Spleen (tissue), 11 donors: Measurements from ENCODE around the gene SPRR2E. TPM values are rescaled to one million over a fixed set of nuclear protein-coding genes. Genes with fewer than 3 reads are reported as not detected.

Experiments
- DNase-seq: peaks from one replicate; pipeline ENCODE4 v3.0.0-alpha.2; 2020
- H3K27ac ChIP-seq, 8 donors: fragments of 200-600 bp; sonication (generic) in 7 of 8; 1 replicate in 4 of 8; 2 replicates in 4 of 8; pipeline versions ENCODE4 v1.5.0 to v1.8.0; 2016 to 2021; ENCODE audit warnings: inconsistent platforms in 4 of 8, mild to moderate bottlenecking in 4 of 8, moderate library complexity in 1 of 8
- H3K27me3 ChIP-seq, 7 donors: fragments of 200-600 bp; sonication (generic) in 6 of 7; replicated peaks in 1 of 7; 1 replicate in 4 of 7; 2 replicates in 3 of 7; pipeline versions ENCODE4 v1.5.0 to v1.8.0; 2016 to 2021; ENCODE audit warnings: inconsistent platforms in 3 of 7, mild to moderate bottlenecking in 1 of 7
- H3K36me3 ChIP-seq, 6 donors: fragments of 200-600 bp; sonication (generic) in 5 of 6; 1 replicate in 4 of 6; 2 replicates in 2 of 6; pipeline versions ENCODE4 v1.5.0 to v1.8.0; 2016 to 2021; ENCODE audit warnings: inconsistent platforms in 2 of 6
- H3K4me1 ChIP-seq, 6 donors: fragments of 200-600 bp; sonication (generic) in 5 of 6; 1 replicate in 3 of 6; 2 replicates in 3 of 6; pipeline versions ENCODE4 v1.5.0 to v1.8.0; 2016 to 2021; ENCODE audit warnings: inconsistent platforms in 3 of 6
- H3K4me3 ChIP-seq, 8 donors: fragments of 200-600 bp; sonication (generic) in 7 of 8; 1 replicate in 4 of 8; 2 replicates in 4 of 8; pipeline versions ENCODE4 v1.5.0 to v1.8.0; 2016 to 2021; ENCODE audit warnings: inconsistent platforms in 4 of 8, mild to moderate bottlenecking in 4 of 8, moderate library complexity in 2 of 8
- H3K9me3 ChIP-seq, 8 donors: fragments of 200-600 bp; sonication (generic) in 7 of 8; 1 replicate in 4 of 8; 2 replicates in 4 of 8; pipeline versions ENCODE4 v1.5.0 to v1.8.0; 2016 to 2021; ENCODE audit warnings: inconsistent platforms in 4 of 8
- POLR2A ChIP-seq, 3 donors: fragments of 450-650 bp; IDR thresholded peaks; one replicate each; pipeline ENCODE4 v1.5.1; 2017; ENCODE audit warnings: antibody characterized with exemption in 3 of 3, mild to moderate bottlenecking in 1 of 3
- POLR2AphosphoS5 ChIP-seq, 3 donors: sonication (generic); formaldehyde crosslinking; IDR thresholded peaks; one replicate each; pipeline ENCODE4 v1.5.1; 2017; ENCODE audit warnings: antibody characterized with exemption in 3 of 3
- WGBS, 5 donors: extraction: QIAGEN DNeasy Blood & Tissue Kit in 3 of 5; methylation state at CpG; one replicate each; pipeline versions ENCODE4 v1.1.5 to v1.1.7; 2013 to 2018; 5-methylcytosine and 5-hydroxymethylcytosine counted together
- intact Hi-C: fragments of 100-400 bp; cut with DNase I; formaldehyde crosslinking; loops from one replicate; pipeline ENCODE4 v1.15.0; 2023; ENCODE audit warnings: low total_unique reads
- polyA plus RNA-seq, 3 donors: library from polyadenylated mRNA; stranded (reverse); fragments of 200-250 nt; gene quantifications; one replicate each; pipeline ENCODE4 v1.2.1, GENCODE V29; 2013
- total RNA-seq, 7 donors: library from RNA; depleted of rRNA in 3 of 7; stranded (reverse); fragments of >200 nt in 3 of 7; fragmentation: NEBNext Ultra II Directional in 4 of 7; extraction: Animal tissue kit (Norgen Biotek cat#: 25700) in 4 of 7; gene quantifications; one replicate each; pipeline versions ENCODE4 v1.1.0 to v1.2.1, GENCODE V29; 2016 to 2021
- TF ChIP-seq, protein P1 (sequence below), 11 experiments: fragments of 200-600 bp in 7 of 11; fragments of 450-650 bp in 4 of 11; sonication (generic) in 4 of 11; IDR thresholded peaks in 8 of 11; conservative IDR thresholded peaks in 3 of 11; 1 replicate in 7 of 11; 2 replicates in 4 of 11; pipeline versions ENCODE4 v1.4.0 to v1.8.0; 2016 to 2021; ENCODE audit warnings: antibody characterized with exemption in 11 of 11, inconsistent platforms in 4 of 11, mild to moderate bottlenecking in 1 of 11
- donor health status: healthy with polysubstance abuse.
- donor health status: DM: no; HTN: no; CAD: no; lungs with moderate emphysema.
- donor health status: DM: no; HTN: no; CAD: no.
- donor health status: Bipolar disorder and iron deficiency.
- donor health status: healthy.
- donor health status: DM: no; HTN: no; CAD: no.
- donor health status: DM: yes; HTN: yes; CAD: no.

Gene SPRR2E
- total and polyA plus RNA-seq, 10 donors = 0.45 TPM; not detected in 9

DNA sequence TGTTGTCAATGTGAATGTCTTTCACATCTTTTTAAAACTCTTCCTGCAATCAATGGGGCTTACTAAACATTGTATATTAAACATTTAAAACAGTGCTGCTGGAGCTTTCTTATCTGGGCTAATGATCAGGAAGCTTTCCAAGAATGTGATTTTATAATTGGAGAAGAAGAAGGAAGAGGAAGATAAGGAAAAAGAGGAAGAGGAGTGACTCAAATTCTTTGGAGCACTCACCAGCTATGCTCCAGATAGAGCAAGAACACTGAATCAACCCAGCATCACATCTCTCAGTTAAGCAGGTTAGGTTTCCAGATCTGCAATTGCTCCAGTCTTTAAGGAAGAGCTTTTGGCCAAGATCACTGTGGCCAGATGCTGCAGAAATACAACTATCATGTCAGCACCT, 1.4 kb upstream of the SPRR2E start:
- Histone ChIP-seq H3K4me1 (no peaks in the 10 kb centered on the region), H3K36me3 (no peaks in the 10 kb centered on the region), H3K27ac (no peak overlapping the region), H3K27me3 (peaks cover 0 to 4% (median 0%) of the 10 kb centered on the region in 7 donors), H3K4me3 (no peak overlapping the region), H3K9me3 (no peaks in the 10 kb centered on the region)
- no peak for TF ChIP-seq POLR2AphosphoS5 (IDR thresholded peaks at IDR 0.05)
- TF ChIP-seq, protein P1, sequence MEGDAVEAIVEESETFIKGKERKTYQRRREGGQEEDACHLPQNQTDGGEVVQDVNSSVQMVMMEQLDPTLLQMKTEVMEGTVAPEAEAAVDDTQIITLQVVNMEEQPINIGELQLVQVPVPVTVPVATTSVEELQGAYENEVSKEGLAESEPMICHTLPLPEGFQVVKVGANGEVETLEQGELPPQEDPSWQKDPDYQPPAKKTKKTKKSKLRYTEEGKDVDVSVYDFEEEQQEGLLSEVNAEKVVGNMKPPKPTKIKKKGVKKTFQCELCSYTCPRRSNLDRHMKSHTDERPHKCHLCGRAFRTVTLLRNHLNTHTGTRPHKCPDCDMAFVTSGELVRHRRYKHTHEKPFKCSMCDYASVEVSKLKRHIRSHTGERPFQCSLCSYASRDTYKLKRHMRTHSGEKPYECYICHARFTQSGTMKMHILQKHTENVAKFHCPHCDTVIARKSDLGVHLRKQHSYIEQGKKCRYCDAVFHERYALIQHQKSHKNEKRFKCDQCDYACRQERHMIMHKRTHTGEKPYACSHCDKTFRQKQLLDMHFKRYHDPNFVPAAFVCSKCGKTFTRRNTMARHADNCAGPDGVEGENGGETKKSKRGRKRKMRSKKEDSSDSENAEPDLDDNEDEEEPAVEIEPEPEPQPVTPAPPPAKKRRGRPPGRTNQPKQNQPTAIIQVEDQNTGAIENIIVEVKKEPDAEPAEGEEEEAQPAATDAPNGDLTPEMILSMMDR (IDR thresholded peaks at IDR 0.05 in 8 of 11, conservative IDR thresholded peaks at IDR 0.05 in 3 of 11) = no peak
- no peak for TF ChIP-seq POLR2A (IDR thresholded peaks at IDR 0.05)
- intact Hi-C loops = no loop called here
- DNase-seq = no peak

DNA sequence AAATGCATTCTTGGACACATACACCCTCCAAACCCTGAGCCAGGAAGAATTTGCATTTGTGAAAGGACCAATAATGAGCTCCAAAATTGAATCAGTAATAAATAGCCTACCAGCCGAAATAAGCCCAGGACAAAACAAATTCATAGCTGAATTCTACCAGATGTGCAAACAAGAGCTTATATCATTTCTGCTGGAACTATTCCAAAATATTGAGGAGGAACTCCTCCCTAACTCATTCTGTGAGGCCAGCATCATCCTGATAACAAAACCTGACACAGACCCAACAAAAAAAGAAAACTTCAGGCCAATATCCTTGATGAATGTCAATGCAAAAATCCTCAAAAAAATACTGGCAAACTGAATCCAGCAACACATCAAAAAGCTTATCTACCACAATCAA, 6.7 kb downstream of the SPRR2E start:
- intact Hi-C loops = no loop called here
- H3K9me3 ChIP-seq = no peaks in the 10 kb centered on the region
- H3K4me3 ChIP-seq = no peak overlapping the region
- WGBS, 5 donors = 72 to 95% (median 89%) methylated on average over 1 of the region's 1 CpG
- no peak for DNase-seq
- peaks cover 0 to 12% (median 0%) of the 10 kb centered on the region in 7 donors for H3K27me3 ChIP-seq
- no peaks in the 10 kb centered on the region for H3K36me3 ChIP-seq
- no peaks in the 10 kb centered on the region for H3K4me1 ChIP-seq
- TF ChIP-seq, protein P1 (IDR thresholded peaks at IDR 0.05 in 8 of 11, conservative IDR thresholded peaks at IDR 0.05 in 3 of 11) = no peak
- TF ChIP-seq POLR2A (IDR thresholded peaks at IDR 0.05) (no peak), POLR2AphosphoS5 (IDR thresholded peaks at IDR 0.05) (no peak)
- no peak overlapping the region for H3K27ac ChIP-seq

DNA sequence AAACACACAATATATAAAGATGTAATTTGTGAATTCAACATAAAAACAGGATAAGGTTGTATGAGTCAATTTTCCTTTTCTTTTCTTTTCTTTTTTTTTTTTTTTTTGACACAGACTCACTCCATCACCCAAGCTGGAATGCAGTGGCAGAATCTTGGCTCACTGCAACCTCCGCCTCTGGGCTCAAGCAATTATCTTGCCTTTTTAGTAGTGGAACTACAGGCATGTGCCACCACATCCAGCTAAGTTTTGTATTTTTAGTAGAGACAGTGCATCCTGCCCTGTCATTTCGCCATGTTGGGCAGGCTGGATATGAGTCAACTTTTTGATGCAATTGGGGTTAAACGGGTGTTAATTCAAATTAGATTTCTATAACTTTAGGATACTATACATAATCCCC, 12.6 kb downstream of the SPRR2E start:
- WGBS, 5 donors = 87 to 95% (median 89%) methylated on average over 3 of the region's 3 CpGs

DNA sequence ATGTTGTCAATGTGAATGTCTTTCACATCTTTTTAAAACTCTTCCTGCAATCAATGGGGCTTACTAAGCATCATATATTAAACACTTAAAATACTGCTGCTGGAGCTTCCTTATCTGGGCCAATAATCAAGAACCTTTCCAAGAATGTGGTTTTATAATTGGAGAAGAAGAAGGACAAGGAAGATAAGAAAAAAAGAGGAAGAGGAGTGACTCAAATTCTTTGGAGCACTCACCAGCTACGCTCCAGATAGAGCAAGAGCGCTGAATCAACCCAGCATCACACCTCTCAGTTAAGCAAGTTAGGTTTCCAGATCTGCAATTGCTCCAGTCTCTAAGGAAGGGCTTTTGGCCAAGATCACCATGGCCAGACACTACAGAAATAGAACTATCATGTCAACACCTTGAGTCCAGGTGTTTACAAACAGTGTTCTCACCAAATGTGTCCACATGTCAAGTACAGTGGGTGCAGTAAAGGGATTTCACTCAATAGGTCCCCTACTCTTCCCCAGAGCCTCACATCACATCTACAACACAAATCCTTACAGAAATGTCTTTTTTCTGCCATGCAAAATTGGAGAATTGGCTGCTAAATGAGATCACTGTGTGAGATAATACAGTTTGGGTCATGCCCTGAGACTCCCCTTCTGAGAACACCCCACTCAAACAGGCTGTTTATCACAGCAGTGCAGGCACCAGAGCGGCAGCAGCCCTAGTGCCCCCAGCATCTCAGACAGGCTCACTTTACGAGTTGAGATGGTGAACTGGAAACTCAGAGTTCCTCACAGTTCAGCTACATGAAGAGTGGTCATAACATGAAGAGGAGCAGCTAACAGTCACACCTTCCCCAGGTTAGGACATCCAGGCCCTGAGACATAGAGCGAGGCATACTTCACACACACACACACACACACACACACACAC, 21.3 kb downstream of the SPRR2E start:
- no peak for DNase-seq
- TF ChIP-seq POLR2A (IDR thresholded peaks at IDR 0.05) (no peak), POLR2AphosphoS5 (IDR thresholded peaks at IDR 0.05) (no peak)
- TF ChIP-seq, protein P1 (IDR thresholded peaks at IDR 0.05 in 8 of 11, conservative IDR thresholded peaks at IDR 0.05 in 3 of 11) = no peak
- 75 to 80% (median 77%) methylated on average over 5 of the region's 5 CpGs for WGBS, 5 donors

More for the DNA sequence above, 12.6 kb downstream of the SPRR2E start:
- Histone ChIP-seq H3K9me3 (peaks cover 0 to 22% (median 13%) of the 10 kb centered on the region in 8 donors), H3K27me3 (peaks cover 0 to 12% (median 0%) of the 10 kb centered on the region in 7 donors), H3K4me3 (no peak overlapping the region), H3K4me1 (no peaks in the 10 kb centered on the region), H3K27ac (no peak overlapping the region), H3K36me3 (no peaks in the 10 kb centered on the region)
- intact Hi-C loops = no loop called here
- TF ChIP-seq POLR2A (IDR thresholded peaks at IDR 0.05) = no peak
- no peak for TF ChIP-seq POLR2AphosphoS5 (IDR thresholded peaks at IDR 0.05)
- TF ChIP-seq, protein P1 (IDR thresholded peaks at IDR 0.05 in 8 of 11, conservative IDR thresholded peaks at IDR 0.05 in 3 of 11) = no peak
- DNase-seq = no peak

More for the DNA sequence above, 21.3 kb downstream of the SPRR2E start:
- Histone ChIP-seq H3K27ac (no peak overlapping the region), H3K4me1 (no peaks in the 10 kb centered on the region), H3K27me3 (no peaks in the 10 kb centered on the region), H3K9me3 (no peaks in the 10 kb centered on the region), H3K4me3 (no peak overlapping the region), H3K36me3 (no peaks in the 10 kb centered on the region)
- intact Hi-C loops = no loop called here
